ENCODE results near the gene KSR1.

DNA sequence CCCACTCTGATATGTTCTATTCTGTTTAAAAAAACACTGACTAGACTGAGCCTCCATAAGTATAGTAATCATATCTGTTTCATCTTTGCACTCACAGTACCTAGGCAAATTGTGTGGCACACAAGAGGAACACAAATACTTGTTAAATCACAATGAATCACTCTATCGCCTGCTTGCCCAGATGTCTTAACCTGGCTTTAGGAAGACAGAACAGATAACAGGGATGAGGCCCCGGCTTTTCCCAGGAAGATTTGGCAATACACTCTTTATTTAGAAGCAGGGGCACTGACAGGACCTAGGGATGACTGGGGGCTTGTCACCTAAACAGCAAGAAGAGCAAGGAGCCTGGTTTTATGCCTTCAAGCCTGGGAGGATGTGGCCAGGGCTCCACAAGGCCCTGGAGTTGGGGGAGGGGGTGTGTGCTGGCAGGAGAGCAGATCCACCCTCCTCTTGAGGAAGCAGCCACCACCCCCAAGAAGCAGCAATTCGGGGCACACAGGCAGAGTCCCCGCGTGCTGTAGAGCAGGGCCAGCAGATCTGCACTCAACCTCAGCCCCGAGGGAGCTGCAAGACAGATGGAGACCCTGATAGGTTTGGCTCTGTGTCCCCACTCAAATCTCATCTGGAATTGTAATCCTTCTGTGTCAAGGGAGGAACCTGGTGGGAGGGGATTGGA lies 41.0 kb upstream of the KSR1 start:
- TF ChIP-seq ZNF565 (CRISPR knock-in tag; conservative IDR thresholded peaks at IDR 0.05; ENCODE audit: low read depth) (no peak), ZC3H10 (CRISPR knock-in tag; IDR thresholded peaks at IDR 0.05) (no peak), CSDC2 (CRISPR knock-in tag; IDR thresholded peaks at IDR 0.05) (no peak), ZFP3 (CRISPR knock-in tag; IDR thresholded peaks at IDR 0.05) (no peak)

Measured in SK-N-SH treated with all-trans-retinoic acid at 6 μM for 48 hours (cell line).